Hematopoietic multipotent progenitor cell treated with erythropoietin and hydrocortisone succinate and interleukin-3 and kit ligand, for 6 days (in vitro differentiated cells): Measurements from ENCODE around the gene PANX2.

Experiments used
- DNase-seq: peaks from one replicate; pipeline ENCODE4 v3.0.0-alpha.2; 2015

PANX2 gene

DNA sequence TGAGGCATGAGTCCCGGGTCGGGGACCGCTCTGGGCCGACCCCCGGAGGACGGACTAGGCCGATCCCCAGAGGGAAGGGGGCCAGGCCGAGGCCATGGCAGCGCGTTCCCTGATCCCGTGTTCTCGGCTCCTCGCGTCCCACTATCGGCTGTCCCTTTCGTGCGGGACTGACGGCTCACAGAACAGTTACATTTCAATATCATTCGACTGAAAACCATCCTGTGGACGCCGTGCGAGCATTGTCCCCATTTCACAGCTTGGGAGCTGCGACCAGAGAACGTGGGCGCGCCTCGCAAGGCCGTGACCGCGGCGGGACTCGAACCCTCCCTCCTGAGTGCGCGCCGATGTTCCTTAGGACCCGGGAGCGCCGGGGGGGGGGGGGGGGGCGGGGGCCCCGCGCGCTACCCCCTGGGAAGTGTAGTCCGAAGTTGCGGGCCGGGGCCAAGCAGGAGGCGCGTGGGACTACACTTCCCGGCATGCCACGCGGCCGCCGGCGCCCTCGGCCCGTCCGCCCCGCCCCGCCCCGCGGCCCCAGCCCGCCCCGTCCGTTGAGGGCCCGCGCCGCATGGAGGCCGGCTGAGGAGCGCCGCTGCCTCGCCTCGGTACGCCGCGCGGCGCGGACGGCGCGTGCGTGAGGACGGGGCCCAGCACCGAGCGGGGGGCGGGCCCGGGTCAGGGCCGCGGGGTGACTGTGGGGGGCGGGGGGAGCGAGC is 15.0 kb downstream of the PANX2 start, which contains the start of gene TRABD:
TRABD (plus strand) TSS at position 539 of the 713 bp plus-strand sequence. CDS start 7,148 bp downstream, outside the sequence.
- peak; percentile 95 for DNase-seq

DNA sequence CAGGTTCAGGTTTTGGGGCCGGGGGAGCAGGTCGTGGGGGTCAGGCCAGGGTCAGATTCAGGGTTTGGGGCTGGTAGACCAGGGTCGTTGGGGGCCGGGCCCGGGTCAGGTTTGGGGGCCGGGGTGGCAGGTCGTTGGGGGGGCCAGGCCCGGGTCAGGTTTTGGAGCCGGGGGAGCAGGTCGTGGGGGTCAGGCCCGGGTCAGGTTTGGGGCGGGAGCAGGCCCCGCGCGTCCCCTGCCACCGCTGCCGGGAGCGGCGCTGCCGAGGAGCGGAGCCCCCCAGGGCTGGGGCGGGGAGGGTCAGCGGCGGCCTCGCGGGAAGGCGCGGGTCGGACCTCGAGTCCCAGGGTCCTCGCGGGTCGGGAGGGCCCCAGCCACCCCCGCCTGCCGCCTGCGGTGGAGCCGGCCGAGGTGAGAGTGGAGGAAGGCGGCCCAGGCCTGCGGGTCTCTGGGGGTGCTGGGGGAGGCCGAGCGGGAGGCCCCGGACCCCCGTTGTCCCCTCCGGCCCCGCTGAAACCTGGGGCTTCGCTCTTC is 15.7 kb downstream of the PANX2 start:
- DNase-seq = no peak

DNA sequence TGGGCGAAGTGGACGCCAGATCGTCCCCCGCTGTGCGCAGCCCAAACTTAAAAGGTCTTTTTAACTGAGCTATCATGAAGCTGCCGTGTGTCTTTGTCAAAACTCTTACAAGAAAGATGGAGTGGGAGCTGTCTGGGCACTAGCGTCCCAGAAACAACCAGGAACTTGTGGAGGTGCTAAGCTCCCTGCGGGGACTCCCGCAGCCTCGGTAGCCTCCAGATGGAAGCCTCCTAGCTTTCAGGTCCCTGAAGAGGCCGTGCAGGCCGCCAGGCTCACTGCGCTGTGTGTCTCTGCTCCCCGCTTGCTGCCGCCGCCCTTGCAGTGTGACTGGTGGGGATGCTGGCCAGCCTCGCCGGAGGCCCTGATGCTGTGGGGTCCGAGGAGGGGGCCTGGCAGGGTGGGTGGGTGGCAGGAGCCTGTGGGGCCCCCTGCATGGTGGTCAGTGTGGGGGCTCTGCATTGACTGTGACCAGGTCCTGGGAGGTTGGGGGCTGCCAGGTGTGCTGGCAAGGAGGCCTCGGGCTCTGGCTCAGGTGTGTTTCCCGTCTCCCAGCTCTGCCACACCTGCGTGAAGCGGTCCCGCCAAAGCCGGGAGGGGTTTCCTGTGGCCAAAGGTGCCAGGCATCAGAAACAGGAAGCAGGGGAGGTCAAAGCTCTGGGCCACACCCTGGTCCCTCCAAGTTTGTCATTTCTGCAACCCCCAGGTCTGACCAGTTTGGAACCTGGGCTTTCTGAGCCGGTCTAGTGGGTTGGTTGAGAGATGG is 16.4 kb downstream of the PANX2 start:
- peak; percentile 43 for DNase-seq

DNA sequence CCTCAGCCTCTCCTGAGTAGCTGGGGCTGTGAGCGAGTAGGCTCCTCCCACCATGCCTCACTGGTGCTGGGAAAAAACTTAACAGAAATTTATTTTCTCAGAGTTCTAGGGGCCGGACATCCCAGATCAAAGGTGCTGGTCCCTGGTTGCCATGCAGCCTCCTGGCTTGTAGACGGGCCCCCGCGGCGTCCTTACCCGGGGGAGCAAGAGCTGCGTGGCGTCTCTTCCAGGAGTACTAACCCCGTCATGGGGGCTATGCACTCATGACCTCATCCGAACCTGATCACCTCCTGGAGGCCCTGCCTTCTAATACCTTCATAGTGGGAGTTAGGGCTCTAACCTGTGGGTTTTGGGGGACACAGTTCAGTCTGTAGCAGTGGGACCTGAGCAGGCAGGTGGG is 17.8 kb downstream of the PANX2 start:
- DNase-seq = no peak

DNA sequence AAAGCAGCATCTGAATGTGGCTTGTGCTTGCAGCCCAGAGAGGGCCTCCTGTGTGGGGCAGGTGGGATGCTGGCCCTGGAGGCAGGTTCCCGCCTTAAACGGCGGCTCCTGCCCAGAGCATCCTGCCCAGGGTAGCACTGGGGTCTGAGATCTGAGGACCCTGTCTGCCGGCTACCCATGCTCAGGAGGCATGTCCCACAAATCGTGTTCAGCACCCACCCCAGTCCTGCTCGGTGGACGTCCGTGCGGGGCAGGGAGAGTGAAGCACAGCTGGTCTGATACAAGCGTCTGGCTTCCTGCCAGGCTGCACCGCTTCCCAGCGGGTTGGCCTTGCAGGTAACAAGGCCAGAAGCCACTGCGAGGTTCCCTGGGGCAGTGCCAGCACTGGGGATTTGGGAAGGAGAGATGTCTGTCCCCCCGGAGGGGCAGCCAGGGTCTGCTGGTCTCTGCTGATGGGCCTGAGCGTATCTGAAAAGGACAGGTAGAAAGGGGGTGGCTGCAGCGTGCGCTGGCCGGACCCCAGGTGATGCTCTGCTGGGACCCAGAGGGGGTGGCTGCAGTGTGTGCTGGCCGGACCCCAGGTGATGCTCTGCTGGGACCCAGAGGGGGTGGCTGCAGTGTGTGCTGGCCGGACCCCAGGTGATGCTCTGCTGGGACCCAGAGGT is 18.8 kb downstream of the PANX2 start:
- DNase-seq = no peak

DNA sequence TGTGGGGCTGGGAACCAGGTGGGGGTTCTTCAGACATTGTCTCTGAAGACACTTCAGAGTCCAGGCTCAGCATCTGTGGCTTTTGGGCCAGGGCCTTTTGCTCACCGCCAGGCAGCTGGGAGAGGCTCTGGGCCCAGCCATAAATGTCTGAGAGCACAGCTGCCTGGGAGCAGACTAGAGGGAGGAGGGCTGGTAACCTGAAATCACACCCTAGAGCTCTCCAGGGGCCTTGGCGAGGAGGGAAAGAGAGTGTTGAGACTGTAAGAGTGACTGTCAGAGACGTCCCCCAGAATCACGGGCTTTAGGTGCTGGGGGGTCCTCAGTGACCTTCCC is 19.3 kb downstream of the PANX2 start:
- no peak for DNase-seq

DNA sequence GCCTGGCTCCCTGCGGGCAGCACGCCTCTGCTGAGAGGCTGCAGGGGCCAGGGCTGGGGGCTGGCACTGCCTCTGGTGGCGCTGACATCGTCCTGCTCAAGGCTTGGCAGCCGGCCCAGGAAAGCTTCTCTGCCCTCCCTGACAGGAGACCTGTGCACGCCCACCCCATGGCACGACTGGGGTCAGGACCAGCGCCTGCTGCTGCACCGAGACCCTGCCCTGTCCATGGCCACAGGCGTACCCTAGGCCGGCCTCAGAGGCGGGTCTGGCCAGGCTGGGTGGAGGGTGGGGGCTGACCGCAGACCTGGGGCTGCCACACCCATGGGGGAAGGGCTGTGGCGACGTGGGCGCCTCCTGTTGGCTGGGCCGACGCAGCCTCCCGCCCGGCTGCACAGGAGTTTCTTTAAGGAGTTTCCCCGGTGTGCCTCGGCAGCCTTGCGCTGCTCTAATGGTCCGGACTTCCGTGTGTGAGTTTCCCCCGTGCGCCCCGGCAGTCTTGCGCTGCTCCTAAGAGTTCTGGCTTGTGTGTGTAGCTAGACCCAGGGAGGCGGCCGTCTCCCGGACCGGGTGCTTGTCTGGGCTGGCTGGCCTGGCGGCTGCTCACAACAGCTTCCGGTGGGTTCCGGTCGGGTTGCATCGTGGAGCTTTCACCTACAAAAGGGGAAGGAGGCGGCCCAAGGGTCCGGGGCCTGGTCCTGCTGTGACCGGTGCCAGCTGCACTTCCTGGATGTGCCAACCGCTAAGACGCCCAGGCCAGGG is 19.8 kb downstream of the PANX2 start:
- peak; percentile 95 for DNase-seq

DNA sequence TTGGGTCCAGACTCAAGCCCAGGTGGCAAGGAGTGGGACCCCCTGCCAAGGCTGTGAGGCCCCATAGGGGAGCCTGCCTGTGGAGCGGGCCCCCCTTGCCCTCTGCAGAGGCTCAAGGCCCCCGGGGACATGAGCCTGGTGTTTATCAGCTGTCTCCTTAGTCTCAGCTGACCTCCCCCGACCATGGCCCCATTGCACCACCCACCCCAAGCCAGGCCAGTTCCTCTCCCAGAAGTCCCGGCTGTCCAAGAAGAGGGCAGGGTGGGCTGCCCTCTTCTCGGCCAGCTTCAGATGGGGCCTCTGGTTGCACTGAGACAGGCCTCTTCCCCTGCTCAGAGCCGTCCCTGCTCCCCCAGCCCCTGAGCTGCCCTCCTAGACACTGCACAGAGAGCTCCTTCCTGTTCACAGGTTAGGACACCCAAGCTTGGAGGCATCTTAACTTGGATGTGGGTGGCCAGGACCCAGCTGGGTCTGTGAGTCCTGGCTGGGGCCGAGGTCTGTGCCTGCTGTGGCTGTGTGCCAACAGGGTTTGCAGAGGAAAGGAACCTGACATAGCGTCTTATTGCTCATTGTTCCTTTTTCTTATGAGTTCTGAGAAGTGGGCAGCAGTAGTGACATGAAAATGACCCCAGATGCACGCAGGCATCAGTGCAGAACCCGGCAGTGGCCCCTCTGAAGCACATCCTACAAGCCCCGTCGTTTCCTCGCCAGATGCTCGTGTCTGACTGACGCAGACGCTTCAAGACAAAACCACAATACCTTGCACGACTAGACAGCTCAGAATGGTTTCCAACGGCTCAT is 20.6 kb downstream of the PANX2 start:
- DNase-seq = peak; percentile 83

DNA sequence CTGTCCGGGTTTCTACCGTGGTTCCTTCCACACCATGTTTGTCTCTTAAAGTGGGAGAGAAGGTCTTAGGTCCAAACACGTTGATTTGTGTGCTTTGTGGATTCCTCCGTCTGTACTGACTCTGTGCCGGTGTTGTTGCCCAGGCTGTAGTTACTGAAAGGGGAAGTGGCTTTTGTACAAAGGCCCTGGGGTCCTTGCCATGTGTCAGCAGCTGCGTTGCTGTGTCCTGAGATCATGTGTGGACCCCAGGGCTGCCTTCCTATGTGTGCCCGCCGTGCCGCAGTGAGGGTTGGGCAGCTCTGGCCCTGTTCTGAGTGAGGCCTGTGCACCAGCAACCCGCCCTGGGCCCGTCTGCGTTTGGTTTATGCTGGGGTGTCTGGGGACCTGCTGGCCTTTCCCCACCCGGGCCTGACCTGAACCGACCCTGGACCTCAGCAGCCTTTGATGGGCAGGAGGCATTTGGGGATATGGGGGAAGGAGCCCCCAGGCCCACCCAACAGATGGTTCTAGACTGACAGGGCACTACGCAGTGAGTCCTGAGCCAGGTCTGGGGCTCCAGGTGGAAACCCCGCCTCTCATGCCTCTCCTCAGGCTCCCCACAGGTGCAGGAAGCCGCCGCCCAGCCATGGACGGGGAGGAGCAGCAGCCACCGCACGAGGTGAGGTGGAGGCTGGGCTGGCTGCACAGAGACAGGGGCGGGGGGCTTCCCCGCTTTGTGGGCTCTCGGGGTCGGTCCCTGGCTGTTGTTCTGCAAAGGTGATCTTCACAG is 22.1 kb downstream of the PANX2 start:
- peak; percentile 51 for DNase-seq

DNA sequence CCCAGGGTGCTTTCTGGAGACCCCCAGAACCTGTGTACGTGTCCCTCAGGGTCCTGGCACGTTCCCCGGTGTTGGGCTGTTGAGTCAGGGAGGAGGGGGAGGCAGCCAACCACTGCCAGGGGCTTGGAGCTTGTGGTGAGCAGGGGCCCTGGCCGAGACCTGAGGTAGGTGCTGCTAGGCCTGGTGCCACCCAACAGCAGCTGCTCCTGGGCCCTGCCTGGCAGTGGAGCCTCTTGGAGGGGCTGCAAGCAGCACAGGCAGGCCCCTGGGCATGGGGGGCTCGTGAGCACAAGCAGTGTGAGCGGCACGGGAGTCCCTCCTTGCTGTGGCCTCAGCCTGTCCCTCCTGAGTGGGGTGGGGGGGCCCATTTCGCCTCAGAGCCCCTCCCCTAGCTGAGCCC is 23.1 kb downstream of the PANX2 start:
- DNase-seq = no peak

DNA sequence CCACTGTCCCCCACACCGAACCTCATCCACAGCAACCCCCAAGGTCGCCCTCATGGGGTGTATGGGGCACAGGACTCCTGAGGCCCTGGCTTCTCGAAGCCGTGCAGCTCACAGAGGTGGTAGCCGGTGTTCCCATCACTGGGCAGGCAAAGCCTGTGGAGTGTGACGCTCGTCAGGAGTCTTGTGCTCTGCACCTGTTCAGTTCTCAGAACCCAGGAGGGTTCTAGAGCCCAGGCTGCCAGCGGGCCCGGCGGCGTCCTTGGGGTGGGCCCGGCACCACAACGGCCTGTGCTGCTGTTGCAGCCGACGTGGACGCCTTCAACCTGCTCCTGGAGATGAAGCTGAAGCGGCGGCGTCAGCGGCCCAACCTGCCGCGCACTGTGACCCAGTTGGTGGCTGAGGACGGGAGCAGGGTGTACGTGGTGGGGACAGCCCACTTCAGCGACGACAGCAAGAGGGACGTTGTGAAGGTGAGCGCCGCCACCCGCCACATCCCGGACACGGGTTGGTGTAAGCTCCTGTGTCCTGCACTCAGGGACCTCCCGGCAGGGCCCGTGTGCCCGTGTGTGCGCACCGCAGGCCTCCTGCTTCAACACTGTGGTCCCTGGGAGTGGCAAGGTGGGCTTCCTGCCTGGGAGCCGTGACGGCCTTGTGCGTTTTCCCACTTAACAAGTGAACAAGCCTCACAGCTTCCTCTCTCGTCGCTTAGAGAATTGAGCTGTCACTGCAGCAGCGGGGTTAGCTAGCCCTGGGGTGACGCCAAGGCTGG is 23.7 kb downstream of the PANX2 start:
- DNase-seq = no peak

DNA sequence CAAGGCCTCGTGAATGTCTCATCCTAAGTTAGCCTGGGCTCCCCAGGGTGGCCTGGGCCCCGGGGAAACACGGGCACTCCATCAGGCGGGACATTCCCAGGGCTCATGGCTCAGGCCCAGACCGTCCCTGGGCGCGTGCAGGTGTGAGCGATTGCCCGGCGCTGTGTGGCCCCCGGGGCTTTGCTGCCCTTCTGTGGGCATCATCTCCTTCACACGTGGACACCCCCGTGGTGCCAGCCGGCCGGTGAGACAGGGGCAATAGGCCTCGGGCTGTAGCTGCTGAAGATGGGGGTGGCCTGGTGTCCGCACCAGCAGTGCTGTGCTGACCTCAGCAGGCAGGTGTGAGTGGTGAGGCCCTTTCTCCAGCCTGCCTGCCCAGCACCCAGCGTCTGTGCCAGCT is 25.7 kb downstream of the PANX2 start:
- DNase-seq = no peak

DNA sequence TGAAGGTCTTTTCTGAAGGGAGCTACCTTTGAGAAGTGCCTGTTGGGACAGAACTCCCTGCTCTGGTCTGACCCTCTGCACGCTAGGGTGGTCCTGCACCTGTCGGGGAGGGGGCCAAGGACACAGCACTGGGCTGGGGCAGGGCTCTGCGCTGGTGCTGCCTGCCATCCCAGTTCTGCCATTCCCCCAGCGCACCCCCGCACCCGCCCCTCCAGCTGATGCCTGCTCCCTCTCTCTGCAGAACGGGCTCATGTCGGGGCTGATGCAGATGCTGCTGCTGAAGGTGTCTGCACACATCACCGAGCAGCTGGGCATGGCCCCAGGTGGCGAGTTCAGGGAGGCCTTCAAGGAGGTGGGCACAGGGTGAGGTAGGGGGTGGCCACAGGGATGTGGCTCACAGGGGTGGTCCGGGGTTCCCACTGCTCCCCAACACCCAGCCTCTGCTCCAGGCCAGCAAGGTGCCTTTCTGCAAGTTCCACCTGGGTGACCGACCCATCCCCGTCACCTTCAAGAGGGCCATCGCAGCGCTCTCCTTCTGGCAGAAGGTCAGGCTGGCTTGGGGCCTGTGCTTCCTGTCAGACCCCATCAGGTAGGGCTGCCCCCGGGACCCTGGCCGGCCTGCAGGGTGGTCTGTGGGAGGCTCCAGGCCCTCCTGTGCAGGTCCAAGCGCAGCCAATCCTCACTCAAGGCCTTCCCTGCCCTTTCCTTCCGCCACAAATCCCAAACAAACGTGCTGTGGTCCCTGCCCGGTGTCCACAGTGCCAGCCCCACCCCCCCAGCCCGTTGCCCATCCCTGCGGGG is 26.7 kb downstream of the PANX2 start:
- DNase-seq = no peak

DNA sequence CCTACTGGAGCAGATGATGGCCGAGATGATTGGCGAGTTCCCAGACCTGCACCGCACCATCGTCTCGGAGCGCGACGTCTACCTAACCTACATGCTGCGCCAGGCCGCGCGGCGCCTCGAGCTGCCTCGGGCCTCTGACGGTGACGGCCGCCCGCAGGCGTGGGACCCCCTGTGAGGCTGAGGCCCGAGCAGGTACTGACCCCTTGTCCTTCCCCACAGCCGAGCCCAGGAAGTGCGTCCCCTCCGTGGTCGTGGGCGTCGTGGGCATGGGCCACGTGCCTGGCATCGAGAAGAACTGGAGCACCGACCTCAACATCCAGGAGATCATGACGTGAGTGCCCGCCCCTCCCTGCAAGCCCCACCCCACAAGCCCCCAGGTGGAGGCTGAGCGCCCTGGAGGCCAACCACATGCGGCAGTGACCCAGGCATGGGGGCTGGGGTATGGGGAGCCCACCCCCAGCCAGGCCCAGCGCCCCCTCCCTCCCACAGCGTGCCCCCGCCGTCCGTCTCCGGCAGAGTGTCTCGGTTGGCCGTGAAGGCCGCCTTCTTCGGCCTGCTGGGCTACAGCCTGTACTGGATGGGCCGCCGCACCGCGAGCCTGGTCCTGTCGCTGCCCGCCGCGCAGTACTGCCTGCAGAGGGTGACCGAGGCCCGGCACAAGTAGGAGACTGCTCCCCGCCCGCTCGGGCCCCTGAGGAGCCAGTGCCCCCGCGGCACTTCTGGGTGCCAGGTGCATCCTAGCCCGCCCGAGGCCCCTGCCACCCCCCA is 27.5 kb downstream of the PANX2 start:
- no peak for DNase-seq

DNA sequence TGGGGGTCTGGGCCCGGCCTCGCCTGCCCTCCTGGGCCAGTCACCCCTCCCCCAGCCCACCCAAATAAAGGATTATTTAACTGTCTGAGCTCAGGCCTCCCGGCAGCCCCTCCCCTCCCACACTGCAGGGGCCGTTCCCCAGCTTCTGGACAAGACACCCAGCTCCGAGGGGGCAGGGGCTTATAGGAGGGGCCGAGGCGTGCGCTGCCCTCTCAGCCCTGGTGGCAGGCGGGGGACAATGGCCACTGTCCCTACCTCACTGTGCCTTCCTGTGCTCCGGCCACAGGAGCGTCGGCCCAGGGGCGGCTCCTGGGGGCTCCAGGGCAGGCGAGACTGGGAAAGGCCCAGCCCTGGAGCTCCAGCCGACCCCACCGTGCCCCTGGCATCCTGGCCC is 28.1 kb downstream of the PANX2 start:
- DNase-seq = no peak

DNA sequence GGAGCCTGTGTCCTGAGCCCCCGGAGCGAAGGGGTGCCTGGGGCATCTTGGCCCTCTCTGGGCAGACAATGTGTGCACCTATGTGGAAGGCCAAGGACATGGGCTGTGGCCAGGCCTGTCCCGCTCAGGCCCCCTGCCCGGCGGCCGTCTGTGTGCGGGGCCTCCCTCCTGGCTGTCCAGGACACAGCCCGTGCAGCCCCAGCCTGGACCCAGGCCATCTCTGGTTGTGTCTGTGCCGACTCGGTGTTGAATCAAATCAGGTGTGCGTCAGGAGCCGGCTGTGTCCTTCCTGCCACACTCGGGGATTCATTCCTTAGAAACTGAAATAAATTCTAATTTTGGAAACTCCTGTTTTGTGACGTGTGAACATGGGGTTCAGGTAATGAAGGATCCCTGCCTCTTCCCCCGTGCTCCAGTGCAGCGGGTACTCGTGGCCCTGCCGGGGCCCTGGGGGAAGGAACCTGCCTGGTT is 28.8 kb downstream of the PANX2 start:
- DNase-seq = no peak

DNA sequence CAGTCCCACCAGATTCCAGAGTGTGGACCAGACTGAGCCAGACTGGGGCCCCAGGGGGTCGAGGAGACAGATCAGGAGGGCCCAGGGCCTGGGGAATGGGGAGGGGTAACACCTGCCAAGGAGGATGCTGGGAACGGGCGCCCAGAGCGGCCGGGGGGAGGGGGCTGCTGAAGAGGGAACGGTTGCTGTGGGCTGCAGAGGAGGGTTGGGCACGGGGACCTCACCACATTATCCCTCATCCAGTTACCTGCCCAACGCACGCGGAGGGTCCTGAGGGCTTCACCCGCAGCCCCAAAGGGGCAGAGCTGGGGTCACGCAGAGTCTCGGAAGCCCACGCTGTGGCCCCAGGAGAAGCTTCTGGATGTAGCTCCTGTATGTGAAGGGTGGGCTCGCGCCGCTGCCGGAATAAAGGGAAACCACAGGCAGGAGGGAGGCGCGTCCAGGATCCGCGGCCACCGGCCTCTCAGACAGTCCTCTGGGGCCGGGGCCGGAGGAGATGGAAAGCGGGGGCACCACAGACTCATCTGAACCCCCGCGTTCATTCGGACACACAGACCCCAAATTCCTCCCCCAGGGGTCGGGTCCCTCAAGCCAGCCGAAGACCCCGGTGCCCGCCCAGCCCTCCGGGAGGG is 29.4 kb downstream of the PANX2 start:
- peak; percentile 28 for DNase-seq
